HEK293 (cell line): ENCODE results near the gene LMAN1L.

Experiments
- CTCF ChIA-PET: fragments of 350-600 bp; formaldehyde crosslinking; extraction: SDS; loops from one replicate; lab custom pipeline; 2021; ENCODE audit warnings: antibody characterized with exemption; lab: Yijun Ruan, JAX
- POLR2A ChIA-PET: fragments of 300-600 bp; formaldehyde crosslinking; extraction: SDS; loops from one replicate; lab custom pipeline; 2020; ENCODE audit warnings: antibody characterized with exemption, inconsistent platforms; lab: Yijun Ruan, JAX
- H3K27ac ChIP-seq: fragments of 200-500 bp; sonication (Bioruptor generic); 2 replicates; pipeline ENCODE4 v1.5.1; 2014; ENCODE audit warnings: low read depth, low read length, control low read depth, inconsistent platforms; ENCODE audit errors: extremely low read depth
- H3K36me3 ChIP-seq, 2 experiments: fragments of 200-500 bp in 1 of 2; sonication (Bioruptor generic) in 1 of 2; 1 replicate in 1 of 2; 2 replicates in 1 of 2; pipeline ENCODE4 v1.5.1; 2014 to 2017; ENCODE audit warnings: inconsistent platforms in 2 of 2, low read length in 2 of 2; ENCODE audit not compliant: control insufficient read depth in 2 of 2, insufficient read depth in 1 of 2
- H3K4me1 ChIP-seq: fragments of 200-500 bp; sonication (Bioruptor generic); 2 replicates; pipeline ENCODE4 v1.5.1; 2014; ENCODE audit warnings: mild to moderate bottlenecking, low read length, inconsistent platforms; ENCODE audit not compliant: control insufficient read depth, insufficient read depth
- H3K4me3 ChIP-seq: 2 replicates; pipeline ENCODE4 v1.5.1; 2011; ENCODE audit warnings: low read depth, mild to moderate bottlenecking, control low read depth, low read length, moderate library complexity
- H3K9me3 ChIP-seq: fragments of 200-500 bp; sonication (Bioruptor generic); 2 replicates; pipeline ENCODE4 v1.5.1; 2014; ENCODE audit warnings: low read depth, low read length, inconsistent platforms; ENCODE audit not compliant: control insufficient read depth, insufficient read depth
- OVOL3 ChIP-seq: fragments of 450-650 bp; formaldehyde crosslinking; IDR thresholded peaks from 2 replicates; pipeline ENCODE4 v1.5.1; 2016; ENCODE audit warnings: missing biosample characterization, missing genetic modification characterization
- ZBTB11 ChIP-seq: fragments of 450-650 bp; formaldehyde crosslinking; conservative IDR thresholded peaks from 2 replicates; pipeline ENCODE4 v1.5.1; 2016; ENCODE audit warnings: low read depth, missing biosample characterization, missing genetic modification characterization
- ZBTB17 ChIP-seq: fragments of 450-650 bp; formaldehyde crosslinking; IDR thresholded peaks from 2 replicates; pipeline ENCODE4 v1.5.1; 2016; ENCODE audit warnings: missing biosample characterization, missing genetic modification characterization
- ZBTB21 ChIP-seq: fragments of 450-650 bp; formaldehyde crosslinking; IDR thresholded peaks from 2 replicates; pipeline ENCODE4 v1.5.1; 2017; ENCODE audit warnings: missing biosample characterization, missing genetic modification characterization
- ZBTB8A ChIP-seq: fragments of 450-650 bp; formaldehyde crosslinking; IDR thresholded peaks from 2 replicates; pipeline ENCODE4 v1.5.1; 2016; ENCODE audit warnings: missing biosample characterization, missing genetic modification characterization
- ZNF133 ChIP-seq: fragments of 450-650 bp; formaldehyde crosslinking; IDR thresholded peaks from 2 replicates; pipeline ENCODE4 v1.5.1; 2016; ENCODE audit warnings: missing biosample characterization, missing genetic modification characterization
- ZNF221 ChIP-seq: fragments of 450-650 bp; formaldehyde crosslinking; IDR thresholded peaks from 2 replicates; pipeline ENCODE4 v1.5.1; 2017; ENCODE audit warnings: missing biosample characterization, missing genetic modification characterization, borderline replicate concordance
- ZNF248 ChIP-seq: fragments of 450-650 bp; formaldehyde crosslinking; IDR thresholded peaks from 2 replicates; pipeline ENCODE4 v1.5.1; 2017; ENCODE audit warnings: missing biosample characterization, missing genetic modification characterization
- ZNF37A ChIP-seq: fragments of 450-650 bp; IDR thresholded peaks from 2 replicates; pipeline ENCODE4 v1.5.1; 2018; ENCODE audit warnings: missing biosample characterization, missing genetic modification characterization
- ZNF398 ChIP-seq: fragments of 450-650 bp; formaldehyde crosslinking; IDR thresholded peaks from 2 replicates; pipeline ENCODE4 v1.5.1; 2017; ENCODE audit warnings: missing biosample characterization, missing genetic modification characterization
- ZNF416 ChIP-seq: fragments of 450-650 bp; formaldehyde crosslinking; IDR thresholded peaks from 2 replicates; pipeline ENCODE4 v1.5.1; 2016; ENCODE audit warnings: missing biosample characterization, missing genetic modification characterization
- ZNF449 ChIP-seq: fragments of 450-650 bp; formaldehyde crosslinking; IDR thresholded peaks from 2 replicates; pipeline ENCODE4 v1.5.1; 2017; ENCODE audit warnings: missing biosample characterization, mild to moderate bottlenecking, missing genetic modification characterization, moderate library complexity
- ZNF521 ChIP-seq: fragments of 450-650 bp; formaldehyde crosslinking; IDR thresholded peaks from 2 replicates; pipeline ENCODE4 v1.5.1; 2017; ENCODE audit warnings: missing biosample characterization, mild to moderate bottlenecking, missing genetic modification characterization
- ZNF558 ChIP-seq: fragments of 450-650 bp; formaldehyde crosslinking; IDR thresholded peaks from 2 replicates; pipeline ENCODE4 v1.5.1; 2016; ENCODE audit warnings: missing biosample characterization, missing genetic modification characterization
- ZNF560 ChIP-seq: fragments of 450-650 bp; formaldehyde crosslinking; IDR thresholded peaks from 2 replicates; pipeline ENCODE4 v1.5.1; 2017; ENCODE audit warnings: missing biosample characterization, missing genetic modification characterization, borderline replicate concordance
- ZNF596 ChIP-seq: fragments of 450-650 bp; IDR thresholded peaks from 2 replicates; pipeline ENCODE4 v1.5.0; 2018; ENCODE audit warnings: missing biosample characterization, mild to moderate bottlenecking, missing genetic modification characterization, moderate library complexity
- ZNF600 ChIP-seq: fragments of 450-650 bp; formaldehyde crosslinking; IDR thresholded peaks from 2 replicates; pipeline ENCODE4 v1.5.1; 2016; ENCODE audit warnings: missing biosample characterization, missing genetic modification characterization
- ZNF610 ChIP-seq: fragments of 450-650 bp; formaldehyde crosslinking; IDR thresholded peaks from 2 replicates; pipeline ENCODE4 v1.5.1; 2016; ENCODE audit warnings: missing biosample characterization, missing genetic modification characterization, borderline replicate concordance
- ZNF626 ChIP-seq: fragments of 450-650 bp; sonication (Bioruptor Pico); formaldehyde crosslinking; IDR thresholded peaks from 2 replicates; pipeline ENCODE4 v1.5.1; 2018; ENCODE audit warnings: missing biosample characterization, missing genetic modification characterization, inconsistent platforms
- ZNF701 ChIP-seq: fragments of 450-650 bp; formaldehyde crosslinking; IDR thresholded peaks from 2 replicates; pipeline ENCODE4 v1.5.1; 2016; ENCODE audit warnings: missing biosample characterization, missing genetic modification characterization
- ZNF843 ChIP-seq: fragments of 450-650 bp; formaldehyde crosslinking; IDR thresholded peaks from 2 replicates; pipeline ENCODE4 v1.5.1; 2016; ENCODE audit warnings: missing biosample characterization, missing genetic modification characterization
- TF ChIP-seq, protein P1 (sequence below): fragments of 450-650 bp; formaldehyde crosslinking; IDR thresholded peaks from 2 replicates; pipeline ENCODE4 v1.5.1; 2017; ENCODE audit warnings: missing biosample characterization, missing genetic modification characterization
- TF ChIP-seq, protein P2 (sequence below): fragments of 450-650 bp; formaldehyde crosslinking; IDR thresholded peaks from 2 replicates; pipeline ENCODE4 v1.5.1; 2016; ENCODE audit warnings: missing biosample characterization, missing genetic modification characterization, borderline replicate concordance
- TF ChIP-seq, protein P3 (sequence below): fragments of 450-650 bp; formaldehyde crosslinking; IDR thresholded peaks from 2 replicates; pipeline ENCODE4 v1.5.1; 2017; ENCODE audit warnings: missing biosample characterization, missing genetic modification characterization
- TF ChIP-seq, protein P4 (sequence below): fragments of 450-650 bp; formaldehyde crosslinking; optimal IDR thresholded peaks from 2 replicates; pipeline ENCODE3; 2016; ENCODE audit warnings: missing biosample characterization, mild to moderate bottlenecking, missing genetic modification characterization

LMAN1L gene

GRCh38 chr15:74873756-74874424 lies 61.3 kb downstream of the LMAN1L start:
- H3K4me1 ChIP-seq = peaks cover 7% of the 10 kb centered on the region
- ChIA-PET CTCF (interaction anchor here (0.6 to 1.4 kb wide), 4 partner anchors 8 to 239 kb away, joined by 3 to 4 read pairs (median 4); no protein-coding TSS in a partner anchor), POLR2A (interaction anchor here (0.9 to 4.3 kb wide), 7 partner anchors 10 to 83 kb away, joined by 3 to 12 read pairs (median 5); partner anchors contain the start of genes FAM219B, MPI and RPP25)
- H3K9me3 ChIP-seq = no peaks in the 10 kb centered on the region
- peaks cover 2 to 11% of the 10 kb centered on the region in 2 experiments; a peak in 2 of 3 replicates for H3K36me3 ChIP-seq
- peak overlapping the region; percentile 96 for H3K4me3 ChIP-seq
- peak overlapping the region; percentile 46; the same call in 1 of the 2 replicates for H3K27ac ChIP-seq
- TF ChIP-seq ZNF596 (tag by site-specific recombination) (no peak), ZNF133 (no peak), ZNF701 (tag by site-specific recombination) (no peak), ZNF221 (no peak), ZBTB17 (tag by site-specific recombination) (peak; percentile 88), ZNF449 (tag by site-specific recombination) (no peak), ZNF521 (no peak), ZNF600 (tag by site-specific recombination) (no peak), ZNF37A (tag by site-specific recombination) (no peak), ZNF610 (tag by site-specific recombination) (no peak), ZNF248 (tag by site-specific recombination) (no peak), ZNF398 (tag by site-specific recombination) (no peak; the same call in 1 of the 2 replicates), ZBTB8A (peak; percentile 56; the same call in 1 of the 2 replicates), ZBTB11 (tag by site-specific recombination) (no peak), ZNF560 (tag by site-specific recombination) (no peak), ZNF626 (tag by site-specific recombination) (no peak), ZNF558 (tag by site-specific recombination) (no peak), ZNF843 (tag by site-specific recombination) (no peak), OVOL3 (tag by site-specific recombination) (no peak), ZNF416 (tag by site-specific recombination) (no peak), ZBTB21 (tag by site-specific recombination) (no peak)
- TF ChIP-seq, protein P1, sequence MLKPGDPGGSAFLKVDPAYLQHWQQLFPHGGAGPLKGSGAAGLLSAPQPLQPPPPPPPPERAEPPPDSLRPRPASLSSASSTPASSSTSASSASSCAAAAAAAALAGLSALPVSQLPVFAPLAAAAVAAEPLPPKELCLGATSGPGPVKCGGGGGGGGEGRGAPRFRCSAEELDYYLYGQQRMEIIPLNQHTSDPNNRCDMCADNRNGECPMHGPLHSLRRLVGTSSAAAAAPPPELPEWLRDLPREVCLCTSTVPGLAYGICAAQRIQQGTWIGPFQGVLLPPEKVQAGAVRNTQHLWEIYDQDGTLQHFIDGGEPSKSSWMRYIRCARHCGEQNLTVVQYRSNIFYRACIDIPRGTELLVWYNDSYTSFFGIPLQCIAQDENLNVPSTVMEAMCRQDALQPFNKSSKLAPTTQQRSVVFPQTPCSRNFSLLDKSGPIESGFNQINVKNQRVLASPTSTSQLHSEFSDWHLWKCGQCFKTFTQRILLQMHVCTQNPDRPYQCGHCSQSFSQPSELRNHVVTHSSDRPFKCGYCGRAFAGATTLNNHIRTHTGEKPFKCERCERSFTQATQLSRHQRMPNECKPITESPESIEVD = no peak
- TF ChIP-seq, protein P2, sequence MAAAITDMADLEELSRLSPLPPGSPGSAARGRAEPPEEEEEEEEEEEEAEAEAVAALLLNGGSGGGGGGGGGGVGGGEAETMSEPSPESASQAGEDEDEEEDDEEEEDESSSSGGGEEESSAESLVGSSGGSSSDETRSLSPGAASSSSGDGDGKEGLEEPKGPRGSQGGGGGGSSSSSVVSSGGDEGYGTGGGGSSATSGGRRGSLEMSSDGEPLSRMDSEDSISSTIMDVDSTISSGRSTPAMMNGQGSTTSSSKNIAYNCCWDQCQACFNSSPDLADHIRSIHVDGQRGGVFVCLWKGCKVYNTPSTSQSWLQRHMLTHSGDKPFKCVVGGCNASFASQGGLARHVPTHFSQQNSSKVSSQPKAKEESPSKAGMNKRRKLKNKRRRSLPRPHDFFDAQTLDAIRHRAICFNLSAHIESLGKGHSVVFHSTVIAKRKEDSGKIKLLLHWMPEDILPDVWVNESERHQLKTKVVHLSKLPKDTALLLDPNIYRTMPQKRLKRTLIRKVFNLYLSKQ = no peak
- TF ChIP-seq, protein P3, sequence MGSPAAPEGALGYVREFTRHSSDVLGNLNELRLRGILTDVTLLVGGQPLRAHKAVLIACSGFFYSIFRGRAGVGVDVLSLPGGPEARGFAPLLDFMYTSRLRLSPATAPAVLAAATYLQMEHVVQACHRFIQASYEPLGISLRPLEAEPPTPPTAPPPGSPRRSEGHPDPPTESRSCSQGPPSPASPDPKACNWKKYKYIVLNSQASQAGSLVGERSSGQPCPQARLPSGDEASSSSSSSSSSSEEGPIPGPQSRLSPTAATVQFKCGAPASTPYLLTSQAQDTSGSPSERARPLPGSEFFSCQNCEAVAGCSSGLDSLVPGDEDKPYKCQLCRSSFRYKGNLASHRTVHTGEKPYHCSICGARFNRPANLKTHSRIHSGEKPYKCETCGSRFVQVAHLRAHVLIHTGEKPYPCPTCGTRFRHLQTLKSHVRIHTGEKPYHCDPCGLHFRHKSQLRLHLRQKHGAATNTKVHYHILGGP = no peak
- TF ChIP-seq, protein P4, sequence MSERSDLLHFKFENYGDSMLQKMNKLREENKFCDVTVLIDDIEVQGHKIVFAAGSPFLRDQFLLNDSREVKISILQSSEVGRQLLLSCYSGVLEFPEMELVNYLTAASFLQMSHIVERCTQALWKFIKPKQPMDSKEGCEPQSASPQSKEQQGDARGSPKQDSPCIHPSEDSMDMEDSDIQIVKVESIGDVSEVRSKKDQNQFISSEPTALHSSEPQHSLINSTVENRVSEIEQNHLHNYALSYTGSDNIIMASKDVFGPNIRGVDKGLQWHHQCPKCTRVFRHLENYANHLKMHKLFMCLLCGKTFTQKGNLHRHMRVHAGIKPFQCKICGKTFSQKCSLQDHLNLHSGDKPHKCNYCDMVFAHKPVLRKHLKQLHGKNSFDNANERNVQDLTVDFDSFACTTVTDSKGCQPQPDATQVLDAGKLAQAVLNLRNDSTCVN (tag by site-specific recombination) = no peak
